Right kidney (tissue), 1 donor: Measurements from ENCODE around the gene SERINC5.

Experiments used
- DNase-seq: peaks from one replicate; pipeline ENCODE4 v3.0.0-alpha.2; 2016

SERINC5 gene

GRCh38 chr5:80230269-80230992 lies 25.4 kb downstream of the SERINC5 start:
- no peak for DNase-seq

GRCh38 chr5:80229902-80230255 lies 26.0 kb downstream of the SERINC5 start:
- no peak for DNase-seq

GRCh38 chr5:80227979-80228596 lies 27.8 kb downstream of the SERINC5 start:
- DNase-seq = no peak

GRCh38 chr5:80225934-80226326 lies 29.9 kb downstream of the SERINC5 start:
- DNase-seq = no peak

GRCh38 chr5:80225189-80225933 lies 30.5 kb downstream of the SERINC5 start:
- no peak for DNase-seq

- DNase-seq = no peak
Measured at GRCh38 chr5:80223561-80223960, 32.3 kb downstream of the SERINC5 start.

GRCh38 chr5:80220245-80220897 lies 35.5 kb downstream of the SERINC5 start:
- no peak for DNase-seq

GRCh38 chr5:80219391-80219790 lies 36.5 kb downstream of the SERINC5 start:
- DNase-seq = no peak

GRCh38 chr5:80217667-80218066 lies 38.2 kb downstream of the SERINC5 start:
- DNase-seq = no peak

- no peak for DNase-seq
Measured at GRCh38 chr5:80216753-80217596, 38.9 kb downstream of the SERINC5 start.

GRCh38 chr5:80216096-80216495 lies 39.8 kb downstream of the SERINC5 start:
- DNase-seq = no peak

GRCh38 chr5:80215523-80215922 lies 40.3 kb downstream of the SERINC5 start:
- DNase-seq = no peak

GRCh38 chr5:80213466-80213865 lies 42.4 kb downstream of the SERINC5 start:
- no peak for DNase-seq

GRCh38 chr5:80212171-80212667 lies 43.6 kb downstream of the SERINC5 start:
- DNase-seq = no peak

- DNase-seq = no peak
Measured at GRCh38 chr5:80211327-80211726, 44.5 kb downstream of the SERINC5 start.

- no peak for DNase-seq
Measured at GRCh38 chr5:80210014-80210413, 45.8 kb downstream of the SERINC5 start.

- DNase-seq = no peak
Measured at GRCh38 chr5:80208381-80208780, 47.5 kb downstream of the SERINC5 start.

GRCh38 chr5:80207832-80208231 lies 48.0 kb downstream of the SERINC5 start:
- DNase-seq = no peak

- DNase-seq = no peak
Measured at GRCh38 chr5:80206282-80206681, 49.6 kb downstream of the SERINC5 start.

- no peak for DNase-seq
Measured at GRCh38 chr5:80205846-80206245, 50.0 kb downstream of the SERINC5 start.

- DNase-seq = no peak
Measured at GRCh38 chr5:80204808-80205614, 50.8 kb downstream of the SERINC5 start.
